HG03045 (cell line): ENCODE data around the gene SH3RF1.
A peak's percentile ranks its signal among the peaks of the same experiment; 100 is the strongest.

Source experiments
- ATAC-seq: cut with Tn5 transposase; IDR thresholded peaks from one replicate; pipeline ENCODE4 v1.9.1; 2021; ENCODE audit warnings: mild to moderate bottlenecking, moderate library complexity; ENCODE audit not compliant: unreplicated experiment

Gene SH3RF1

DNA sequence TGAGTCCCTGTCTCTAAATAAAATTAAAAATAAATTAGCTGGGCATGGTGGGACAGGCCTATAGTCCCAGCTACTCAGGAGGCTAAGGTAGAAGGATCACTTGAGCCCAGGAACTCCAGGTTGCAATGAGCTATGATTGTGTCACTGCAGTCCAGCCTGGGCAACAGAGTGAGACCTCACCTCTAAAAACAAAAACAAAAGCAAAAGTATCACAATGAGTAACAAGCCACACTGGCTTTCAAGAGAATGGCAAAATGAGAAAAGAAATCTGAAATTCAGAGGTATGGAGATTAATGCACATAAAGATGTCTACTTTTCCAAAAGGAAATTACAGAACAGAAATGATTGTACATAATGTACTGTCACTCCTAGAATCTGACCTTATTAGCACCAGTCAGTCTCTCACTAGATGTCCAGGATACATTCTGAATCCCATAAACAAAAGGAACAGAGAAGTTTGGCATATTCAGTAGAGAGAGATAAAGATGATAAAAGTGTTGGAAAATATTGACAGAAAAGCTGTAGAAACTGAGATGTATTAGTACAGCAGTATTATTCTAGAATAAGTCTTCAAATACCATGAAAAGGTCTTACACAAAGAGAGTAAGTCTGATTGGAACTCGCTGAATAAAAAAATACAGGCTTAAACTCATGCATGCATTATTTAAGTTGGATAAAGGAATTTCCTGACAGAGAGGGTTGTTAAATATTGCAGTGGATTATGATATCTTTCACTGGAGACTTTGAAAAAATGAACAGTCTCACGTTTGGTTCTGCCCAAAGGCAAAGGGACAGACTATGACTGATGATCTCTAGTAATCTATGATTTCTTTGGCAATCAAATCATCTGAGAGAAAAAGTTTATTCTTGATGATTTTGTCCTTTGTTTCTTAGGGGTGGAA, 102.5 kb downstream of the SH3RF1 start:
- peak; percentile 91 for ATAC-seq

DNA sequence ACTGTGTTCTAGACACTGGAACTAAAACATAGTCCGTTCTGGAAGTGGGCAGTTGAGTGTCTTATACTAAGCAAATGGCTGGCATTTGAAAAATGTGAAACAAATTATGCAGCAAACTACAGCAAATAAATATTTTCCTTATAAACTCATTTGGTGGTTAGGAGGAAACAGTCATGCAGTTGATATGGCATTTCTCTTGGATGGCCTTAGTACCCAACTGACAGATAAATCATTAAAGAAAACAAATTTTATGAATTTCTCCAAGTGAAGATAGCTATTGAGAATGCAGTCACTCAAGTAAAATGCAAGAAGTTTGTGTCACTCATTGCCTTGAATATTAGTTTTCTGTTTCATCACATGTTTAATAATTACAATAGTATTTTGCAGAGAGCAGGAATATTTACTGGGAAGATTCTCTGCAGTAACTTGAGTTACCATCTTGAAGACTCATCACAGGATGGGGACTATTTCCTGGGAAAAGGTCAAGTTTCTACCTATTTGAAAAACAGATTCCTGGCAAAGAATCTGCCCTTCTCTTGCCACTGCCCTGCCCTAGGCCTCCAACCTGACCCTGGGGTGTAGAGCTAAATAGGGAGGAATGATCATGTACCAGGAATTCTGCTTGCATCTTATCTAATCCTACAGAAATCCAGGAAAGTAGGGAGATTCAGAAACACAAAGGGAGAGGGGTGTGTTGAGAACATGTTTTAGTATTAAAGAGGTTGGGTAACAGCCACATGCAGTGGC, 105.9 kb downstream of the SH3RF1 start:
- no peak for ATAC-seq

DNA sequence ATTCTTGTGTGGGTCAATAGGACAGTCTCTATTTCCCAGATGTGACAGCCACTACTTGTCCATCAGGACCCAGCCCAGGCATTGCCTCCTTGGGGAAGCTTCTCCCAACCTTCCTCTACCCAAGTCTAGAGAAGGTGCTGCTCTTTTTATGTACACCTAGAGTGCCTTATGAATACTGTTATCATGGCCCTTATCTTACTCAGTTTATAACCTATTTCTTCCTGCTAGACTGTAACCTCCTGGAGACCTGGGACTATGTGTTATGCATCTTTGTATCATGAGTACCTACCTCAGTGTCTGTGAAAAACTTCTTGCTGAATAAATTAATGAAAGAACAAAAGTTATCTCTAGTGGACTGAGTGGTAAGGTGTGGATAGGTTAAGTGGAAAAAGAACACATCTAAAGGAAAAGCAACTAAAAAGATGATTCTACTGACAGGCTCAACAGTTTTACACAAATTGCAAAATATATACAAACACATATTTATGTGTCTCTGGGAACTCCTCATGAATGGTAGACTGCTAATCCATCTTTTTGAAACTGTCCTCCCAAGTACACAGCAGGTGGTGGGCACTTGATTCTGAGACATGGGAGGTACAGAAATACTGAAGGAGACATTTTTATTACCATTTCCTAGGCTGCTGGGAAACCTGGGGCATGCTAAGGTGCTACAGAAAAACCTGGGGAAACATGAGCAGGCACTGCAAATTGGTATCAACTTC, 106.6 kb downstream of the SH3RF1 start:
- ATAC-seq: no peak

DNA sequence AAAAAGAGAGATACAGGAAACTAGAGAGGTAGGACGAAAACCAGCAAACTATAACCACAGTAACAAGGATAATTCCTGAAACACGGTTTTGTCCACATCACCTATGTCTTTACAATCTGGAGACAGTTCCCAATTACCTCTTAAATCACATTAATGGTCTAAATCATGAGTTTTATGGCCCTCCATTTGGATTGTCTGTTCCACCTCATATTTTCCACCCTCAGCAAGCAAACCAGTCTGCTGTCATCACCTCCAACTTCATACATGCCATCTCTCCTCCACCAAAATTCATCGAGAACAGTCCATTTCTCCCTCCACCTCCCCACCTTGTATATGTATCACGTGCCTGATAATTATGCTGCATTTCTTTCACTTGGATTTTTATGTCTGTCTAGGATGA, 107.3 kb downstream of the SH3RF1 start:
- ATAC-seq: no peak

DNA sequence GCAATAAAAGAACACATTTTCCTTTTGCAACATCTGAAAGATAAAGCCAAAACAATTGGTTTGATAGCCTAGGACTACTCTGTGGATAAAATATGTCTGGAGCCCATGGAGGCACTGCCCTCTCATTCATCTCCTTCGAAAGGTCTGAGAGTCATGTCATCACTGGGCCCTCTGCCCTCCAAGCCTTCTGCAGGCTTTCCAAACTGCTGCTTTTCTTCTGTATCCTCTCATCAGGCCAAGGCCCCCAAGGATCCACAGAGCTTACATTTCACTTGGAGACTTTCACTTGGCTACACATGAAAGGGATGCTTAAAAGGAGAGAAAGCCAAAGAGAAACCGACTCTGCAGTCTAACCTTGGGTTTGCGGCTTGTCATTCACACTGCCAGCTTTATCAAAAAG, 109.9 kb downstream of the SH3RF1 start:
- ATAC-seq: no peak

DNA sequence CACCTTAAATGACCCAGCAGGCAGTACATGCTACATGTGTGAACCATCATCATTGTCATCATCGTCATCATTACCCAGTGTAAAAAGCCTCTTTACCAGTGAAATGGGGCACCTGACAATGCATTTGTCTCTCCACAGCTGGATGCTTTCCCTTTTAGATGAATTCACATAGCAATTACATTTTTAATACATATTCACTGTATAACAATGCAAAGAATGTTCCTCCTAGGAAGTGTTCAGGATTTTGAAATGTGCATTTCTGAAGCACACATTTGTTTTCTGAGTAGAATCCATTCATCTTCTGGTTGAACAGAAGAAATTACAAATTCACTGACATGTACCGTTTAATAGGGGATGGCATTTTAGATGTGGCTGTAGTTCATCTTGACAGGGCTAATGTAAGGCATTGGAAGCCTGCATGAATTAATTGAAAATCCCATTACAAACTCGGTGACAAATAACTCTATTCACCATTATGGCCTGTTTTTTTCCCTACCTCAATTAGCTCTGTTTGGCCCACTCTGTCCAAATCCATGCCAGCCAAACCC, 111.1 kb downstream of the SH3RF1 start:
- ATAC-seq: no peak

DNA sequence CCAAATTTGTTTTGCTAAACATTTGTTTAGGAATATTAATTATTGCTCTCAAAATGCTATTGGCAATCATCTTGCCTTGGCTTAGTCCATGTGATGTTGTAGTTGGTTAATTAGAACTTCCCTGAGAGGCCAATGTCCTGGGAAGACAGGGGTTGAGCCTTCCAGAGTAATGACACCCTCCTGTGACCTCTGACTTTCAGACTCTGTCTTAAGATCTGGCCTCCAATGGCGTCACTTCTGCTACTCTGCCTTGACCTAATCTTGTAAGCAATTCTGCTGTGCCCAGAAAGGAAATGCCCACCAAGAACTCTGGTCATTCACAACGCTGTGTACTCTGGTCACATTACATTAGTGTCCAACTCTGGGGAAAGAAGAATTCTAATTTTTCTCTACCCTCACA, 111.9 kb downstream of the SH3RF1 start:
- no peak for ATAC-seq

DNA sequence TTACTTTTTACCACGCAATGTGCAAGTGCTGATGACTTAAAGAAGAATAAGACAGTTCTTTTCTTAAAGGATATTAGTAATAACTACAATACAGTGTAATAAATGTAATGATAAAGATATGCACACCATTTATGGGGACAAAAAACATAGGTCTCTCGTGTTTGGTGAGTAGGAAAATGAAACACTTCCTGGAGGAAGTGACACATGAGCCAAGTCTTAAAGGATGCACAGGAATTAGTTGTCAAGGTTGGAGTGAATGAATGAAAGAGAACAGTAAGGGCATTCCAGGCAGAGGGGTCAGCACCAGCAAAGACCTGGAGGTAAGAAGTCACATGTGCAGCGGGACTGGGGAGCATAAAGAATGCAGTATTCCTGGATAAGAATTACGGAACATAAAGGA, 112.7 kb downstream of the SH3RF1 start:
- no peak for ATAC-seq

DNA sequence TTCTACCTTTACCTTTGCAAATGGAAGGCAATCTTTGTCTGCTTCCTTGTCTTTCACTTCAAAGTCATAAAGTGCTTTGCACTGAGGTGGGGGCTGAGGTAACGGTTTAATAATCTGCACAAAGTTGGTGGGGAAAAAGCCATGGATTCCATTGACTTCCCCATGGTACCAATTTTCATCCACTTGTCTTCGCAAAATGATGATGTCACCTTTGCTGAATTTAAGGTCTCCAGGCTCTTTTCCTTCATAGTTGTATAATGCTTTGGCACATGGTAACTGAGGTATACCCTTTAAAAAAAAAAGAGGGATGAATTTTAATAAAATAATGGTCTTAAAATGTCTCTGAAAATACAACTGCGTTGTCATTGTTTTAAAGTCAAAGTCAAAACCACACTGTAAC, 114.4 kb downstream of the SH3RF1 start:
- ATAC-seq: no peak

DNA sequence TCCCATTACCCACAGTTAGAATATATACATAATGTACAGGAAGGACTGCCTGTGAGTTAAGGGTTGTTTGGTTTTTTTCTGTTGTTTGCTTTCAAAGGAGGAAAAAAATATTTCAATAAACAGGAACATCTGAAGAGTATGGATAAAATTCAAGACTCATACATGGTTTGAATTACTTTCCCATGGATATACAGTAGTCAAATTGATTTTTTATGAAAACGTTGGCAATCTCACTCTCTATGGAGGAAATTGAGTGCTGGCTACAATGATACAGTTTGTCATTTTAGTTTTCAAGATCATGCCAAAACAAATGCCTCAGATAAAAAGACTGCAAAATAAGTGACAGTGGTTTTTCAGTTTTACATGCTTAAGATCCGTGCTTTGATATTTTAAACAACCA, 116.6 kb downstream of the SH3RF1 start:
- no peak for ATAC-seq

DNA sequence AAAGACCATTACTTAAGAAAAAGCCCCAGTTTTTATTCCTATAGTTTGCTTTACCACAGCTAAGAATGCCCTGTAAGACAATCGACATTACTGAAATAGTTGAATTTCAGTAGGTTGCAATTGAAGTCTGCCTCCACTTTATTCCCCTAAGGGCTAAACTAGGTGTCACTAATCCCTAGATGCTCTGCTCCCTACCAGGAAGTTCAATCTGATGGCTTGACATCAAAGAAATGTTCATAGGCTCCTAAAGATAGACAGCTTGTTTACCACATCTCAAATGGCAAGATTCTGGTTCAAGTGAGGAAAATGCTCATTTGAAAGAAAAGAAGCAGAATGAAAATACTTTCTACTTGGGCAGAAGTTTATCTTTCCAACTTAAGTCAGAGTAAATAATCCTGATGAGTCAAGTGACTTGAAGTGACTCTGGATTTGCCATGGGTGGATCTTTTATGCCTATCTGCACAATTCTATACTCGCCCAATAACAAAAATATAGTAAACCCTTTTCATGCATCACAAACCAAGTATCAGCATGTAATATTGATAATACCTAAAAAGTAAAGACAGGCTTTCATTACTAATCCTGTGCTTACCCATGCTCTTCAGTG, 117.2 kb downstream of the SH3RF1 start:
- no peak for ATAC-seq

DNA sequence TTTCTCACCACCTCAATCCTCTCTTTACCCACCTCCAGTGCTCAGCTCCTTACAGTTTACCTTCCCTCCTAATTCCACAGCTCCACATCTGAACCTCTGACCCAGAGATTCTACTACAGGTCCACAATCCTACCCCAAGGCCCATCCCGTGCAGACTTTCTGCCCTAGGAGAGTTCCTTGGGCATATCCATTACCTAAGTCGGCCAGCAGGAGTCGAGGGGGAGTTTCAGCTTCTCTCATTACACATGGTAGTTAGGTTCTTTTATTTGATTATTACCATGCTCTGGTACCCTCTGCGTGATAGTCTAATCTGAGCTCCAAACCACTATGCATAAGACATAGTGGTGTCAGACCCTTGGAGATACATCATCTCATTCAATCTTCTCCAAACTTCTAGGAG, 117.9 kb downstream of the SH3RF1 start:
- ATAC-seq: no peak

DNA sequence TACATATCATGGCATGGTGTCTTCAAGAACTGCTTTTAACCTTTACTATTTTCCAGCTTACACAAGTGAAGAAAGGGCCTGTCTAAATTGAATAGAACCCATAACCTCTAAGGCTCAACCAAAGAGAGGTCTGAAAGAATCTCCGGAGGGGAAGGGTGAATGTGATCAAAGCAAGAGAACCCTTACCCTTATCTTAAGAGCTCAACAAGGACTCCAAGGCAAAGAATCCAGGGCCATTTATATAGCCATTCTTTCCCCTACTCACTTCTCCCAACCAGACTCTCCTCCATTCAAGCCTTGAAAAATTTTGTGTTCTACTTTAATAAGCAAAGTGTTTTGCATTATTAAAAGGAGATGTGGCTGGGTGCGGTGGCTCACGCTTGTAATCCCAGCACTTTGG, 118.7 kb downstream of the SH3RF1 start:
- ATAC-seq: no peak

DNA sequence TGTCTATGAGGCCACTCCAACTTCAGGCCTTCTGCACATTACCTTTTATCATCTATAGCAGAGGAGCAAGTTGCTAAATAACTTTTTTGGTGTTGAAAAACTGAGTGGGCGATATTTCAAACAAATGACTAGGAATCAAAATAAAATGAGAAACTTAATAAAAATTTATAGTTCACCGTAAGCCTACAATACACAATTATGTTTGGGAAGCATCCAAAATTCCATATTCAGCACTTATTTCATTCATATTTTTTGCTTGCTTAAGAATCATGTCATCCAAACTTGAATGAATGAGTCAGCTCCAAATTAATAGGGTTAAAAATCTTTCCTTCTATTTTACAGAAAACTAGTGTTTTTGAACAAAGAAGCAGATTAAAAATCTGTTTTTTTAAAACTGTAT, 119.1 kb downstream of the SH3RF1 start:
- ATAC-seq: no peak

DNA sequence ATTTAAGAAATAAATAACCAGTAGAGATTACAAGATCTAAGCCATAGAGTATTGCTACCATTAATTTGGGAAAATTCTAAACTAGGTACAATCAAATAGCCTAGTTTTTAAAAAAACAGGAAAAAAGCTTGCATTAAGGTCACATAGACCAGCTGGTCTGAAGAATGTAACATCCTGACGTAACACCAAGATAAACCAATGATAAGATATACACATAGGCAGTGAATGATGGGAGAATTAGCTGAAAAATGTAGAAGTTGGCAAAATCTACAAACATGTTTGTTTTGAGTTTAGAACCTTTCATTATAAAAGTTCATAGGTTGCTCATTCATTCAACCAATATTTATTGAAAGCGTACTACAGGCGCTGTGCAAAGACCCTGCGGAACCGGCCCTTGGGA, 120.0 kb downstream of the SH3RF1 start:
- no peak for ATAC-seq

DNA sequence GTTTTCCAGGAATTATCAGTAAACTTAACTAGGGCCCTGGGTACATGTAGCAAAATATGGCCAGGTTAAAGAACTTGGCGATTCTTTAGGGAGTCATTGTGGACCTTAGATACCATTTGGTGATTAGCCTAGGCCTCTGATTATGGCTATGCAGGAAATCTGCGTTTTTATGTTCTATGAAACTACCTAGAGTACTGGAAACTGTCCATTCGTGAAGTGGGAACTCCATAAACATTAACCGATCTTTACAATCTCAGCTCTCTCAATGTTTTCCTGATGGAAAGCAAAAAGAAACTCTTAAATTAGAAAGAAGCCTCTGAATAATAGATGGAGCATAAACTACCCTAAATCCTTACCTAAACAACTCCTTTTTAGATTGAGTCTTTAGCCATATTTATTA, 121.9 kb downstream of the SH3RF1 start:
- no peak for ATAC-seq

DNA sequence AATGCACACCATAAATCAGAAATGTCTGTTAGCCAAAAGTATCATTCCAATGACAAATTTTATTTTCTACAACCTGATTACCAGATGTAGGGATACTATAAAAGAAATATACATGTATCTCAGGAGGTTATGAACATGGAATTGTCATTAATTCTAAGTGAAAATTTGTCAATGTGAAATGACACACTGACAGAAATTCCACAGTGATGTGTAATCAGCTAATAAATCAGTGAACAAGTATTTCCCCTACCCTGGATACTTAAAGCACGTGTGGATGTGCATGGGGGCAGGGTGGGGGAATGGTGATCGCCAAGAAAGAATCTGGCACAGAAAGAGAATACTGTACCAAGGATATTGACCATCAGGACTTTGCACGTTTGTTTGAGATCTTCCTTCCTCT, 123.6 kb downstream of the SH3RF1 start:
- ATAC-seq: no peak

DNA sequence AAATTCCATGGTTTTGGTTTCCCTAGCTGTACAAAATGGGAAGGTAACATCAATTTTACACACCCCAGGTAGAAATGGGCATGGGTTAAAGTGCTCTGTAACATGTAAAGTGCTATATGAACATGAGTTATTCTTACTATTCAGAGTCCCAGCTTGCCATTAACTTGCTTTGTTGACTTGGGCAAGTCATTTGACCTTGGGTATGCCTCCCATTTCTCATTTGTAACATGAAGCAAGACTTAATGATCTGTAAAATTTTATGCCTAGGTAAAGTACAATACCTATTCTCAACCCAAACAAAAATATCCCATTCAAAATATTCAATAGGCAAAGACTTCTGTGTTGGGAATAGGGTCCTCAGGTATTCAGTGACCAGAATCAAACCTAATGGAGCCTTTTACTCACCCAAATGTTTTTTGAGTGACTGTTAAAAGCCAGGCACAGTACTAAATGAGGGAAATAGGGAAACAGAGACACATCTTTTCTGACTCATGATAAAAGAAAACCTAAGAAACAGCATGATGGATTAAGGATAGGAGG, 126.6 kb downstream of the SH3RF1 start:
- ATAC-seq: no peak

DNA sequence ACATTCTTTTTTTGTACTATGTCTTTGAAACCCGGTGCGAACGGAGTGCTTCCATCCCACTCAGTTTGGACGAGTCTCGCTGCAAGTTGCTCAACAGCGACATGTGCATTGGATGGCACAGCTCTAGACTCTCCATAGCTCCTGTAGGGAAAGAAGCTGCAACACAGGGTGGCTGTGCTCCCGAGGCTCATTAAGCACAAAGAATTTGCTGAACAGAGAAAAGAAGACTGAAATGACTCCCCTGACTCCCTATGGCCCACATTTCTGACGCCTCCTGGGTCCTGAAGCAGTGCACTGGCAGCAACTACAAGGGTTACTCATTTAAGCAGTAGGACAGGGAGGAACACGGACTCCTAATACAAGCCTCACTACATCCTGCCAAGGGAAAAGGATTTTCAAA, 127.4 kb downstream of the SH3RF1 start:
- no peak for ATAC-seq

DNA sequence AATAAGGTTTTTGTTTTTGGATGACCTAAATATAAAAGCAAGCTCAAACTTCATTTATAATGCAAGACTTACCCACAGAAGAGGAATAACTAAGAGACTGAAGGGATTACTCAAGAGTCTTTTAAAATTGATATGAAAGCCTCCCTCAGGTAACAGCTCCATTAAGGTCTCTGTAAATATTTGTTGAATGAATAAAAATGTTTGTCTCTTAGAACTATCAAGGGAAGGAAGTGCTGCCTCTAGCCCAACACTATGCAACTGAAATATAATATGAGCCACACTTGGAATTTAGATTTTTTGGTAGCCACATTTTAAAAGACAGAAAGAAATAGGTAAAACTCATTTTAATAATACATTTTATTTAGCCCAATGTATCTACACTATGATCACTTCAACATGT, 127.8 kb downstream of the SH3RF1 start:
- ATAC-seq: no peak

DNA sequence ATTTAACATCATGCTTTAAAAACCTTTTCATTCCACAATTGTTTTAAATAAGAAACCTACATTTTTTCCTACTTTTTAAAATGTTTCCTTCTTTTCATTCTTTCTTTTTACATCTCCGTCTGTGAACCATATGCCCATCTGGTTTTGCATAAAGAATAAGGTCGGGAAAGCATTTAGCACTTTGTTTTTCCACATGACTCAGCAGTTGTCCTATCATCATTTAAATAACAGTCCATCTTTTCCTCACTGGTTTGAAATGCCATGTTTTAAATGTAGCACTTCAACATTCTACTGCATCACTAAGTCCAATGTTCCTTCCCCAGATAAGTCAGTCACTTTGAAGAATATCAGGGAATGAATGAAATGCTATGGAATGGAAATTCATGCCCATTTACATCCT, 128.4 kb downstream of the SH3RF1 start:
- ATAC-seq: no peak
